ENCODE measurements around the gene EBF4. TPM values are rescaled to one million over a fixed set of nuclear protein-coding genes. Genes with fewer than 3 reads are reported as not detected.
A peak's percentile ranks its signal among the peaks of the same experiment; 100 is the strongest.

EBF4 gene
- total and polyA plus RNA-seq, 10 of the 15 experiments (the other 5 are each of a cell fraction or from before 2014, with no cell fraction given): 0.13 TPM; not detected in 9

GRCh38 chr20:2742934-2743559, 50.5 kb downstream of the EBF4 start (continued):
- TF ChIP-seq MYC (IDR thresholded peaks at IDR 0.05; ENCODE audit: insufficient read depth, insufficient read length, insufficient replicate concordance, low read length, severe bottlenecking) (no peak), YY1 (IDR thresholded peaks at IDR 0.05; ENCODE audit: low read depth, low read length) (peak; percentile 50; the same call in 1 of the 2 replicates), ZBED1 (IDR thresholded peaks at IDR 0.05; ENCODE audit: borderline replicate concordance) (no peak), GATAD2B (conservative IDR thresholded peaks at IDR 0.05; ENCODE audit: low read depth) (no peak), ZNF384 (IDR thresholded peaks at IDR 0.05; ENCODE audit: borderline replicate concordance, low read depth, low read length) (no peak), SMC3 (IDR thresholded peaks at IDR 0.05; ENCODE audit: borderline replicate concordance, low read length) (peak; percentile 67), SMAD1 (IDR thresholded peaks at IDR 0.05; ENCODE audit: low read depth, partially characterized antibody) (no peak), RUNX3 (IDR thresholded peaks at IDR 0.05; ENCODE audit: low read length) (peak; percentile 60), MEF2B (IDR thresholded peaks at IDR 0.05; ENCODE audit: partially characterized antibody, poor library complexity, severe bottlenecking) (peak; percentile 22), SIX5 (IDR thresholded peaks at IDR 0.05; ENCODE audit: low read depth, low read length, severe bottlenecking) (no peak), RAD21 (IDR thresholded peaks at IDR 0.05; ENCODE audit: insufficient read depth, low read depth, low read length) (peak; percentile 62), KAT2A (conservative IDR thresholded peaks at IDR 0.05; ENCODE audit: control insufficient read depth, low read depth, low read length) (no peak), STAT1 (conservative IDR thresholded peaks at IDR 0.05) (no peak)
- TF ChIP-seq, protein P1, sequence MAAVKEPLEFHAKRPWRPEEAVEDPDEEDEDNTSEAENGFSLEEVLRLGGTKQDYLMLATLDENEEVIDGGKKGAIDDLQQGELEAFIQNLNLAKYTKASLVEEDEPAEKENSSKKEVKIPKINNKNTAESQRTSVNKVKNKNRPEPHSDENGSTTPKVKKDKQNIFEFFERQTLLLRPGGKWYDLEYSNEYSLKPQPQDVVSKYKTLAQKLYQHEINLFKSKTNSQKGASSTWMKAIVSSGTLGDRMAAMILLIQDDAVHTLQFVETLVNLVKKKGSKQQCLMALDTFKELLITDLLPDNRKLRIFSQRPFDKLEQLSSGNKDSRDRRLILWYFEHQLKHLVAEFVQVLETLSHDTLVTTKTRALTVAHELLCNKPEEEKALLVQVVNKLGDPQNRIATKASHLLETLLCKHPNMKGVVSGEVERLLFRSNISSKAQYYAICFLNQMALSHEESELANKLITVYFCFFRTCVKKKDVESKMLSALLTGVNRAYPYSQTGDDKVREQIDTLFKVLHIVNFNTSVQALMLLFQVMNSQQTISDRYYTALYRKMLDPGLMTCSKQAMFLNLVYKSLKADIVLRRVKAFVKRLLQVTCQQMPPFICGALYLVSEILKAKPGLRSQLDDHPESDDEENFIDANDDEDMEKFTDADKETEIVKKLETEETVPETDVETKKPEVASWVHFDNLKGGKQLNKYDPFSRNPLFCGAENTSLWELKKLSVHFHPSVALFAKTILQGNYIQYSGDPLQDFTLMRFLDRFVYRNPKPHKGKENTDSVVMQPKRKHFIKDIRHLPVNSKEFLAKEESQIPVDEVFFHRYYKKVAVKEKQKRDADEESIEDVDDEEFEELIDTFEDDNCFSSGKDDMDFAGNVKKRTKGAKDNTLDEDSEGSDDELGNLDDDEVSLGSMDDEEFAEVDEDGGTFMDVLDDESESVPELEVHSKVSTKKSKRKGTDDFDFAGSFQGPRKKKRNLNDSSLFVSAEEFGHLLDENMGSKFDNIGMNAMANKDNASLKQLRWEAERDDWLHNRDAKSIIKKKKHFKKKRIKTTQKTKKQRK (IDR thresholded peaks at IDR 0.05; ENCODE audit: low read depth, low read length): no peak

Measured in GM12878 (cell line).